Measurements from ENCODE around the gene CTSA. TPM values are rescaled to one million over a fixed set of nuclear protein-coding genes. Genes with fewer than 3 reads are reported as not detected.
"Not testable (repeated sequence)": the region's sequence is repeated elsewhere in the genome, so short reads cannot be mapped to it uniquely, and the experiment has no call there.

CTSA gene
- total RNA-seq, 2 experiments from 2014 or later: 34.5 to 40.2 TPM

GRCh38 chr20:45925821-45926506 lies 34.8 kb downstream of the CTSA start:
- H3K27ac Mint-ChIP-seq: no peak overlapping the region
- ChIA-PET CTCF (interaction anchor here (0.8 to 1.5 kb wide), 3 partner anchors 11 to 102 kb away, joined by 3 to 5 read pairs (median 4); no protein-coding TSS in a partner anchor), POLR2A (interaction anchor here (0.9 to 1.5 kb wide), 2 partner anchors 9 to 11 kb away, joined by 3 to 5 read pairs; partner anchors contain the start of gene PCIF1)
- H3K9me3 Mint-ChIP-seq: no peaks in the 10 kb centered on the region
- no peaks in the 10 kb centered on the region for H3K36me3 Mint-ChIP-seq (ENCODE audit: low read depth)
- peaks cover 3% of the 10 kb centered on the region for H3K4me1 Mint-ChIP-seq (ENCODE audit: low read depth)
- H3K27me3 Mint-ChIP-seq: peaks cover 2% of the 10 kb centered on the region
- ATAC-seq (no peak), DNase-seq (no peak)
- H3K4me3 Mint-ChIP-seq: no peak overlapping the region
- intact Hi-C loops (cut with micrococcal nuclease): no loop called here
- TF ChIP-seq CTCF (IDR thresholded peaks at IDR 0.05): no peak

- DNase-seq (no peak), ATAC-seq (no peak)
- no peak overlapping the region for H3K4me3 Mint-ChIP-seq
- ChIA-PET CTCF (interaction anchor here (1.3 to 1.5 kb wide), 3 partner anchors 11 to 102 kb away, joined by 4 to 5 read pairs (median 4); no protein-coding TSS in a partner anchor), POLR2A (interaction anchor here (0.9 to 1.5 kb wide), 2 partner anchors 8 to 11 kb away, joined by 3 to 5 read pairs; partner anchors contain the start of gene PCIF1)
- H3K27me3 Mint-ChIP-seq: peaks cover under 1% of the 10 kb centered on the region
- H3K9me3 Mint-ChIP-seq: no peaks in the 10 kb centered on the region
- no peak for TF ChIP-seq CTCF (IDR thresholded peaks at IDR 0.05)
- H3K27ac Mint-ChIP-seq: no peak overlapping the region
- intact Hi-C loops (cut with micrococcal nuclease): no loop called here
- H3K36me3 Mint-ChIP-seq (ENCODE audit: low read depth): no peaks in the 10 kb centered on the region
- H3K4me1 Mint-ChIP-seq (ENCODE audit: low read depth): peaks cover 2% of the 10 kb centered on the region
These were observed 35.6 kb downstream of the CTSA start for GRCh38 chr20:45926731-45927070.

- TF ChIP-seq CTCF (IDR thresholded peaks at IDR 0.05): no peak
- H3K9me3 Mint-ChIP-seq: no peaks in the 10 kb centered on the region
- H3K4me1 Mint-ChIP-seq (ENCODE audit: low read depth): no peaks in the 10 kb centered on the region
- no peaks in the 10 kb centered on the region for H3K27me3 Mint-ChIP-seq
- no peak for DNase-seq
- POLR2A ChIA-PET: interaction anchor here (0.8 kb wide), 1 partner anchor 19 kb away, joined by 3 read pairs; no protein-coding TSS in a partner anchor
- no peak overlapping the region for H3K27ac Mint-ChIP-seq
- CTCF ChIA-PET: interaction anchor here (1.3 kb wide), 3 partner anchors 42 to 128 kb away, joined by 4 to 6 read pairs (median 4); no protein-coding TSS in a partner anchor
- intact Hi-C loops (cut with micrococcal nuclease): no loop called here
- ATAC-seq: no peak
- no peaks in the 10 kb centered on the region for H3K36me3 Mint-ChIP-seq (ENCODE audit: low read depth)
- H3K4me3 Mint-ChIP-seq: no peak overlapping the region
These were observed 36.1 kb downstream of the CTSA start for GRCh38 chr20:45927071-45927878.

GRCh38 chr20:45931680-45932079 lies 40.5 kb downstream of the CTSA start:
- ATAC-seq; H3K27ac Mint-ChIP-seq; H3K4me1 Mint-ChIP-seq (ENCODE audit: low read depth); H3K36me3 Mint-ChIP-seq (ENCODE audit: low read depth); H3K4me3 Mint-ChIP-seq; H3K9me3 Mint-ChIP-seq; DNase-seq; H3K27me3 Mint-ChIP-seq; CTCF ChIA-PET: not testable (repeated sequence)
- POLR2A ChIA-PET: interaction anchor here (1.3 kb wide), 1 partner anchor 39 kb away, joined by 3 read pairs; no protein-coding TSS in a partner anchor
- intact Hi-C loops (cut with micrococcal nuclease): loop anchor here (10.0 kb wide), 1 partner anchor 107 kb away; the partner anchor contains the start of gene TNNC2

GRCh38 chr20:45933266-45934045 lies 42.3 kb downstream of the CTSA start:
- H3K36me3 Mint-ChIP-seq (ENCODE audit: low read depth): peaks cover 10% of the 10 kb centered on the region
- no peaks in the 10 kb centered on the region for H3K9me3 Mint-ChIP-seq
- peak; percentile 76 for DNase-seq
- peak; percentile 25 for TF ChIP-seq CTCF (IDR thresholded peaks at IDR 0.05)
- peak; percentile 19 for ATAC-seq
- intact Hi-C loops (cut with micrococcal nuclease): loop anchor here (2.0 to 10.0 kb wide), 2 partner anchors 49 to 109 kb away; partner anchors contain the start of gene TNNC2
- H3K27ac Mint-ChIP-seq: peak overlapping the region; percentile 96
- no peaks in the 10 kb centered on the region for H3K27me3 Mint-ChIP-seq
- H3K4me3 Mint-ChIP-seq: peak overlapping the region; percentile 95
- peaks cover 21% of the 10 kb centered on the region for H3K4me1 Mint-ChIP-seq (ENCODE audit: low read depth)
- POLR2A ChIA-PET: interaction anchor here (0.9 to 8.9 kb wide), 14 partner anchors 9 to 95 kb away, joined by 3 to 119 read pairs (median 13); partner anchors contain the start of genes CTSA, NEURL2, PLTP and ZNF335
- CTCF ChIA-PET: interaction anchor here (0.7 to 9.3 kb wide), 13 partner anchors 11 to 134 kb away, joined by 3 to 74 read pairs (median 4); partner anchors contain the start of genes NEURL2 and ZSWIM1

Data from activated CD8-positive, alpha-beta T cell treated with anti-CD3 and anti-CD28 coated beads for 36 hours (primary cell).